ENCODE data around the gene MSGN1.

GRCh38 chr2:17857021-17857420 lies 40.8 kb downstream of the MSGN1 start:
- TF ChIP-seq CTCF (IDR thresholded peaks at IDR 0.05), result no peak
- no peak for TF ChIP-seq POLR2A (IDR thresholded peaks at IDR 0.05)
